Left lung (tissue), 10 donors: ENCODE data around the gene CREB3L2. TPM values are rescaled to one million over a fixed set of nuclear protein-coding genes. Genes with fewer than 3 reads are reported as not detected.
"Not testable (repeated sequence)": the region's sequence is repeated elsewhere in the genome, so short reads cannot be mapped to it uniquely, and the experiment has no call there.

Experiments
- ATAC-seq: fragments of 200-7000 bp; cut with Tn5 transposase; one replicate; pipeline ENCODE4 v1.9.1; 2020; ENCODE audit warnings: moderate library complexity
- DNase-seq, 4 donors: peaks; one replicate each; pipeline ENCODE4 v3.0.0-alpha.2; 2013 to 2020
- H3K27ac ChIP-seq, 2 donors: fragments of 200-600 bp; sonication (generic) in 1 of 2; one replicate each; pipeline versions ENCODE4 v1.5.0 to v1.8.0; 2020 to 2021
- H3K27me3 ChIP-seq, 2 donors: fragments of 200-600 bp; sonication (generic) in 1 of 2; one replicate each; pipeline versions ENCODE4 v1.5.0 to v1.8.0; 2020 to 2021
- H3K36me3 ChIP-seq, 2 donors: fragments of 200-600 bp; sonication (generic) in 1 of 2; one replicate each; pipeline versions ENCODE4 v1.5.0 to v1.8.0; 2020 to 2021
- H3K4me1 ChIP-seq, 2 donors: fragments of 200-600 bp; one replicate each; pipeline ENCODE4 v1.8.0; 2021
- H3K4me3 ChIP-seq, 2 donors: fragments of 200-600 bp; sonication (generic) in 1 of 2; one replicate each; pipeline versions ENCODE4 v1.5.0 to v1.8.0; 2020 to 2021; ENCODE audit warnings: mild to moderate bottlenecking in 1 of 2
- H3K9me3 ChIP-seq, 2 donors: fragments of 200-600 bp; sonication (generic) in 1 of 2; one replicate each; pipeline versions ENCODE4 v1.5.0 to v1.8.0; 2020 to 2021
- CTCF ChIP-seq, 2 donors: fragments of 200-600 bp; sonication (generic) in 1 of 2; IDR thresholded peaks; one replicate each; pipeline versions ENCODE4 v1.5.0 to v1.8.0; 2021; ENCODE audit warnings: antibody characterized with exemption in 2 of 2
- intact Hi-C, 2 donors: fragments of 100-400 bp; cut with DNase I; formaldehyde crosslinking; loops; one replicate each; pipeline versions ENCODE4 v1.11.2 to v1.14.2; 2022
- polyA plus RNA-seq, 6 donors: library from polyadenylated mRNA; unstranded; fragments of 120-200 nt; gene quantifications; one replicate each; pipeline ENCODE4 v1.2.1, GENCODE V29; 2013; ENCODE audit not compliant: insufficient read length in 6 of 6
- total RNA-seq, 2 donors: library from RNA; stranded (reverse); fragmentation: NEBNext Ultra II Directional; extraction: Animal tissue kit (Norgen Biotek cat#: 25700); gene quantifications; one replicate each; pipeline ENCODE4 v1.2.1, GENCODE V29; 2021
- donor health status: DM: no; HTN: yes; CAD: no.
- donor health status: DM: no; HTN: no; CAD: no.

CREB3L2 gene
- total and polyA plus RNA-seq, 8 donors = 49.9 to 62.7 (median 58.9) TPM

GRCh38 chr7:137983323-137984008 is 18.4 kb downstream of the CREB3L2 start:
- H3K4me3 ChIP-seq = no peak overlapping the region
- H3K27ac ChIP-seq = no peak overlapping the region
- no peak for ATAC-seq
- H3K36me3 ChIP-seq = peaks cover 0 to 7% of the 10 kb centered on the region in 2 donors
- H3K9me3 ChIP-seq = peaks cover 0 to 10% of the 10 kb centered on the region in 2 donors
- DNase-seq = no peak
- TF ChIP-seq CTCF (IDR thresholded peaks at IDR 0.05) = no peak
- intact Hi-C loops = no loop called here
- H3K27me3 ChIP-seq = no peaks in the 10 kb centered on the region
- H3K4me1 ChIP-seq = peaks cover 41% of the 10 kb centered on the region in 2 donors

GRCh38 chr7:137982394-137982793 is 19.5 kb downstream of the CREB3L2 start:
- ATAC-seq, H3K27me3 ChIP-seq, intact Hi-C loops, H3K36me3 ChIP-seq, H3K4me3 ChIP-seq, H3K9me3 ChIP-seq, DNase-seq: not testable (repeated sequence)
- peaks cover 38% of the 10 kb centered on the region in 2 donors for H3K4me1 ChIP-seq
- H3K27ac ChIP-seq = peak overlapping the region in 1 of 2 donors; percentile 72

GRCh38 chr7:137981668-137982067 is 20.2 kb downstream of the CREB3L2 start:
- DNase-seq (peak in 1 of 4 donors; percentile 52), ATAC-seq (no peak)
- Histone ChIP-seq H3K9me3 (peaks cover 0 to 10% of the 10 kb centered on the region in 2 donors), H3K4me1 (peaks cover 34 to 36% of the 10 kb centered on the region in 2 donors), H3K27me3 (no peaks in the 10 kb centered on the region), H3K36me3 (peaks cover 0 to 7% of the 10 kb centered on the region in 2 donors), H3K27ac (peak overlapping the region; percentile 43 to 72), H3K4me3 (no peak overlapping the region)
- no peak for TF ChIP-seq CTCF (IDR thresholded peaks at IDR 0.05)
- intact Hi-C loops = no loop called here

- Histone ChIP-seq H3K9me3 (peaks cover 0 to 10% of the 10 kb centered on the region in 2 donors), H3K27me3 (no peaks in the 10 kb centered on the region), H3K4me3 (no peak overlapping the region), H3K27ac (peak overlapping the region; percentile 43 to 72), H3K36me3 (peaks cover 0 to 7% of the 10 kb centered on the region in 2 donors), H3K4me1 (peaks cover 29 to 33% of the 10 kb centered on the region in 2 donors)
- peak; percentile 41 for ATAC-seq
- no peak for DNase-seq
- no peak for TF ChIP-seq CTCF (IDR thresholded peaks at IDR 0.05)
- intact Hi-C loops = no loop called here
Measured at GRCh38 chr7:137981175-137981574, 20.7 kb downstream of the CREB3L2 start.

GRCh38 chr7:137980308-137980707 is 21.6 kb downstream of the CREB3L2 start:
- no peak for DNase-seq
- H3K9me3 ChIP-seq = peaks cover 0 to 10% of the 10 kb centered on the region in 2 donors
- no peak overlapping the region for H3K4me3 ChIP-seq
- H3K4me1 ChIP-seq = peaks cover 22 to 24% of the 10 kb centered on the region in 2 donors
- peaks cover 0 to 7% of the 10 kb centered on the region in 2 donors for H3K36me3 ChIP-seq
- intact Hi-C loops = no loop called here
- ATAC-seq = no peak
- H3K27ac ChIP-seq = peak overlapping the region in 1 of 2 donors; percentile 43
- no peaks in the 10 kb centered on the region for H3K27me3 ChIP-seq
- TF ChIP-seq CTCF (IDR thresholded peaks at IDR 0.05) = no peak
